HG02763 (cell line): Measurements from ENCODE around the gene PCK1.
"Not testable (repeated sequence)": the region's sequence is repeated elsewhere in the genome, so short reads cannot be mapped to it uniquely, and the experiment has no call there.

Source experiments
- ATAC-seq: cut with Tn5 transposase; IDR thresholded peaks from one replicate; pipeline ENCODE4 v1.9.1; 2021; ENCODE audit warnings: mild to moderate bottlenecking, moderate library complexity; ENCODE audit not compliant: unreplicated experiment

PCK1 gene

GRCh38 chr20:57560554-57561355 is at the start of gene PCK1:
Gene PCK1, plus strand, starts transcription at chr20:57561110. Its CDS starts 302 bp downstream, at chr20:57561412.
- no peak for ATAC-seq

- ATAC-seq: not testable (repeated sequence)
These were observed 49.2 kb upstream of the PCK1 start for GRCh38 chr20:57511709-57512108.

DNA sequence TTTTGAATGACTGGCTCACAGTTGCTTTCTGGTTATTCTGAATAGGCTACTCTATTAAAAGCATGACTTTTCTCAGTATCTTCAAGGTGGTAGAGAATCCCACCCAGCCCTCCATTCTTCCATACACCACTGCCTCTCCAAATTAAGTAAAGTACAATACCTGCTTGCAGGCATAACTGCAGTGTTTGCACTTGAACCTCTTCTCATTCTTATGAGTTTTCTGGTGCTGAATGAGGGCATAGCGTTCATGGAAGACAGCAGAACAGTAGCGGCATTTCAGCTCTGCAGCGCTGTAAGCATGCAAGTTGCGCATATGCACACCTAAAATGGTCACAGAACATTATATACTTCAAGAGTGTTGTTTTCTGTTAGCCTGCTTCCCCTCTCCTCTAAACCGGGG is 48.5 kb upstream of the PCK1 start:
- ATAC-seq: no peak

- no peak for ATAC-seq
These were observed 47.7 kb upstream of the PCK1 start for GRCh38 chr20:57513199-57513598.

DNA sequence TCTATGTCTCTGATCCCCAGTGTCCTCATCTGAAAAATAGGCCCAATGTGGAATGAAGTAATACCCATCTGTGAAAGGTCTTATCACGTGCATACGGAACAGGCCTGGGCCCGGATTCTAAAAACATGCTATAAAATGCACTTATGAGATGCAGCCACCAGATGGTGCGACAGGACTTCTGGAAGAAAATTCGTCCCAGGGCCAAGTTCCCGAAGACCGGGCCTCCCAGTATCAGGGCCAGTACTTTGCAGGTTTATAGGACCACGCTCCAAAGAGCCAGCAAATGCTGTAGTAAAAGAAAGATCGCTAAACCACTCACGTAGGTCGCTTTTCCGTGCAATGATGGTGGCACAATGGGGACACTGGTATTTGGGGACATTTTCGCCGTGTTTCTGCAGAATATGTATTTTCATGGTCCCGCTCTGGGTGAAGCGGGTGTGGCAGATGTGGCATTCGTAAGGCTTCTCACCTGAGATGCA is 46.6 kb upstream of the PCK1 start:
- ATAC-seq: no peak

- no peak for ATAC-seq
These were observed 43.0 kb upstream of the PCK1 start for GRCh38 chr20:57517904-57518303.

- ATAC-seq: no peak
These were observed 38.4 kb upstream of the PCK1 start for GRCh38 chr20:57522380-57523140.

- no peak for ATAC-seq
These were observed 37.1 kb upstream of the PCK1 start for GRCh38 chr20:57523782-57524181.

- no peak for ATAC-seq
These were observed 36.3 kb upstream of the PCK1 start, which contains the start of gene CTCFL for GRCh38 chr20:57524511-57525176. Gene CTCFL, minus strand, starts transcription at chr20:57525140. Its CDS starts 935 bp downstream, at chr20:57524205.

- ATAC-seq: no peak
These were observed 35.4 kb upstream of the PCK1 start for GRCh38 chr20:57525328-57526086.

DNA sequence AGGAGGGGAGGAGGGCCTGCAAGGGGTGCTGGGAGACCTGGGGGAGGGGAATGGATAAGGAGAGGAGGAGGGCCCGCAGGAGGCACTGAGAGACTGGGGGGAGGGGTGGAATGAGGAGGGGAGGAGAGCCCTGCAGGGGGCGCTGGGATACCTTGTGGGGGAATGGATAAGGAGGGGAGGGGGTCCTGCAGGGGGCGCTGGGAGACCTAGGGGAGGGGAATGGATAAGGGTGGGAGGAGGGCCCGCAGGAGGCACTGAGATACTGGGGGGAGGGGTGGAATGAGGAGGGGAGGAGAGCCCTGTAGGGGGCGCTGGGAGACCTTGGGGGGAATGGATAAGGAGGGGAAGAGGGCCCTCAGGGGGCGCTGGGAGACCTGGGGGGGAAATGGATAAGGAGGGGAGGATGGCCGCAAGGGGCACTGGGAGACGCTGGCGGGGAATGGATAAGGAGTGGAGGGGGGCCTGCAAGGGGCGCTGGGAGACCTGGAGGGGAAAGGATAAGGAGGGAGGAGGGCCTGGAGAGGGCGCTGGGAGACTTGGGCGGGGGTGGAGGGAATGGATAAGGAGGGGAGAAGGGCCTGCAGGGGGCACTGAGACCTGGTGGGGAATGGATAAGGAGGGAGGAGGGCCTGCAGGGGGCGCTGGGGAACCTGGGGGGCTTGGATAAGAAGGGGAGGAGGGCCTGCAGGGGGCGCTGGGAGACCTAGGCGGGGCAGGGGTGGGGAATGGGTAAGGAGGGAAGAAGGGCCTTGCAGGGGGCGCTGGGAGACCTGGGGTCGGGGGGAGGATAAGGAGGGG is 34.6 kb upstream of the PCK1 start:
- ATAC-seq: no peak

DNA sequence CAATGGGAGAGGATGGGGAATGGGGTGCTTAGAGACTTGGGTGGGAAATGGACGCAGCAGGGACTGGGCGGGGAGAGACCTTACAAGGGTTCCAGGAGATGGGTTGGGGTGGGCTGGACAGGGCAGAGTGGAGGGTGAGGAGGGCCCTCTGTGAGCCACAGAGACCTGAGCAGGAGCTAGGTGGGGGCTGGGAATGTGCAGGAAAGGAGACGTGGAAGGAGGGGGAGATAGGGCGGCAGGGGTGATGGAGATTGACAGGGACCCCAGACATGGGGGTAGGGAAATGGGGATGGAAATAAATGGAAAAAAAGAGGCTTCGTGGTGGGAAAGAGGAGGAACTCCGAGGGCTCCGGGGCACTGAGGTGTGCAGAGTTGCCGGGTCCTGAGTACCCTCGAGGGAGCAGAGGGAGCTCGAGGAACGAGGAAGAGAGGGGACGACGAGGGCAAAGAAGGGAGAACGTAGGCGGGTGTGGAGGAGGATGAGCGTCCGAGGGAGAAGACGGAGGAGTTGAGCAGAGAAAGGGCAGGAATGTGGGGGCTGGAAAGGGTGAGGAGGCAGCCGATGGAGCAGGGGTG is 33.9 kb upstream of the PCK1 start:
- no peak for ATAC-seq

GRCh38 chr20:57527728-57528127 is 33.2 kb upstream of the PCK1 start:
- no peak for ATAC-seq

DNA sequence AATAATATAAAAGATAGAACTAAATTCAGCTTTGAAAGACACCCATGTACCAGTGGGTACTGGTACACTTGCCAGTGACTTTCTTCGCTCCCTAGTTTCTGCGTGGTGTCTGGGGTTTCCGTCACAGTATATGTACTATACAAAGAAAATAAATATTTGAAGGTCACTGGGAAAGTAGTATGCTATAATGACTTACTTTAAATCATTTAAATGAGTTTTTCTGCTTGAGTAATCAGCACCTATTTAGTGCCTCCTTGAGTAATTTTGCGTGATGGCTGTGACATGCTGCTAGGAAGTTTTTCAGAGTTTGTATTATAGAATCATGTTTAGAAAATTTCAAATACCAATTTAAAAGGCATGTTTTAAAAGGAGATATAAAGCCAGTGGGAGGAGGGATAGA is 32.8 kb upstream of the PCK1 start:
- ATAC-seq: no peak

- ATAC-seq: no peak
These were observed 31.7 kb upstream of the PCK1 start for GRCh38 chr20:57529160-57529585.

GRCh38 chr20:57529810-57530209 is 31.1 kb upstream of the PCK1 start:
- ATAC-seq: no peak

- no peak for ATAC-seq
These were observed 30.5 kb upstream of the PCK1 start for GRCh38 chr20:57530327-57530981.

- ATAC-seq: no peak
These were observed 28.8 kb upstream of the PCK1 start for GRCh38 chr20:57532104-57532503.

DNA sequence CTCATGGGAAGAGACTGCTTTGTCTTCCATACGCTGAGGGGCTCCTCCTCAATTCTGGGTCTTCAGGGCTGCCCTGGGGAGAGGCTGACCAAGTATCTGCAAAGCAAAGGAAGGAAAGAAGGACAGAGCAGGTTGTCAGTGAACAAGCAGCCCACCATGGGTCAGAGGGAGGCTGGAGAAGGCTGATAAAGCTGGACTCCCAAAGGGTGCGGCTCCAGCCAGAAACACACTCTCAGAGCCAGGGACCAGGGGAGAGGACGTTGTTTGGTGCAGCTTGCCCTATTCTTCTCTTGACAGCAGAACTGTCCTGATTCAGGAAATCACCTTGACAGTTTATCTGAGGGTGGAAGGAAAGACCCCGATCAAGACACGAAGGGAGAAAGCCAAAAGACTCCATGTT is 25.6 kb upstream of the PCK1 start:
- ATAC-seq: no peak
